ENCODE measurements around the gene COLEC11.

Gene COLEC11

GRCh38 chr2:3637692-3638455 is 43.0 kb downstream of the COLEC11 start:
- Histone ChIP-seq H3K27me3 (ENCODE audit: control insufficient read depth in 1 of 2, insufficient read depth in 2 of 2, low read length in 2 of 2) (no peaks in the 10 kb centered on the region), H3K4me1 (ENCODE audit: insufficient read depth, low read length) (no peaks in the 10 kb centered on the region), H3K4me3 (ENCODE audit: low read depth in 1 of 2, low read length in 2 of 2) (no peak overlapping the region), H3K36me3 (ENCODE audit: insufficient read depth, low read length) (no peaks in the 10 kb centered on the region), H3K9me3 (ENCODE audit: low read length) (no peaks in the 10 kb centered on the region), H3K27ac (ENCODE audit: low read depth, low read length) (no peak overlapping the region), H3K9ac (ENCODE audit: low read length) (no peak overlapping the region)

- no peaks in the 10 kb centered on the region for H3K36me3 ChIP-seq (ENCODE audit: insufficient read depth, low read length)
- H3K27me3 ChIP-seq (ENCODE audit: control insufficient read depth in 1 of 2, insufficient read depth in 2 of 2, low read length in 2 of 2), result no peaks in the 10 kb centered on the region
- H3K9ac ChIP-seq (ENCODE audit: low read length), result no peak overlapping the region
- no peaks in the 10 kb centered on the region for H3K4me1 ChIP-seq (ENCODE audit: insufficient read depth, low read length)
- H3K9me3 ChIP-seq (ENCODE audit: low read length), result no peaks in the 10 kb centered on the region
- no peak overlapping the region for H3K4me3 ChIP-seq (ENCODE audit: low read depth in 1 of 2, low read length in 2 of 2)
- H3K27ac ChIP-seq (ENCODE audit: low read depth, low read length), result no peak overlapping the region
Observed at GRCh38 chr2:3638456-3638810, 43.5 kb downstream of the COLEC11 start.

- no peaks in the 10 kb centered on the region for H3K27me3 ChIP-seq (ENCODE audit: control insufficient read depth in 1 of 2, insufficient read depth in 2 of 2, low read length in 2 of 2)
- no peak overlapping the region for H3K27ac ChIP-seq (ENCODE audit: low read depth, low read length)
- H3K4me3 ChIP-seq (ENCODE audit: low read depth in 1 of 2, low read length in 2 of 2), result no peak overlapping the region
- H3K9me3 ChIP-seq (ENCODE audit: low read length), result no peaks in the 10 kb centered on the region
- H3K9ac ChIP-seq (ENCODE audit: low read length), result no peak overlapping the region
- H3K36me3 ChIP-seq (ENCODE audit: insufficient read depth, low read length), result no peaks in the 10 kb centered on the region
- no peaks in the 10 kb centered on the region for H3K4me1 ChIP-seq (ENCODE audit: insufficient read depth, low read length)
Observed at GRCh38 chr2:3639015-3639630, 44.2 kb downstream of the COLEC11 start.

- no peaks in the 10 kb centered on the region for H3K9me3 ChIP-seq (ENCODE audit: low read length)
- H3K9ac ChIP-seq (ENCODE audit: low read length), result no peak overlapping the region
- no peak overlapping the region for H3K4me3 ChIP-seq (ENCODE audit: low read depth in 1 of 2, low read length in 2 of 2)
- no peaks in the 10 kb centered on the region for H3K4me1 ChIP-seq (ENCODE audit: insufficient read depth, low read length)
- H3K36me3 ChIP-seq (ENCODE audit: insufficient read depth, low read length), result no peaks in the 10 kb centered on the region
- H3K27ac ChIP-seq (ENCODE audit: low read depth, low read length), result no peak overlapping the region
- H3K27me3 ChIP-seq (ENCODE audit: control insufficient read depth in 1 of 2, insufficient read depth in 2 of 2, low read length in 2 of 2), result no peaks in the 10 kb centered on the region
Observed at GRCh38 chr2:3639653-3640052, 44.7 kb downstream of the COLEC11 start.

GRCh38 chr2:3641181-3641580 is 46.3 kb downstream of the COLEC11 start:
- H3K36me3 ChIP-seq (ENCODE audit: insufficient read depth, low read length), result no peaks in the 10 kb centered on the region
- H3K4me1 ChIP-seq (ENCODE audit: insufficient read depth, low read length), result no peaks in the 10 kb centered on the region
- H3K27me3 ChIP-seq (ENCODE audit: control insufficient read depth in 1 of 2, insufficient read depth in 2 of 2, low read length in 2 of 2), result no peaks in the 10 kb centered on the region
- H3K9ac ChIP-seq (ENCODE audit: low read length), result no peak overlapping the region
- H3K4me3 ChIP-seq (ENCODE audit: low read depth in 1 of 2, low read length in 2 of 2), result no peak overlapping the region
- no peak overlapping the region for H3K27ac ChIP-seq (ENCODE audit: low read depth, low read length)
- H3K9me3 ChIP-seq (ENCODE audit: low read length), result no peaks in the 10 kb centered on the region

GRCh38 chr2:3641841-3642421 is 47.0 kb downstream of the COLEC11 start:
- Histone ChIP-seq H3K27ac (ENCODE audit: low read depth, low read length) (no peak overlapping the region), H3K4me3 (ENCODE audit: low read depth in 1 of 2, low read length in 2 of 2) (no peak overlapping the region), H3K36me3 (ENCODE audit: insufficient read depth, low read length) (no peaks in the 10 kb centered on the region), H3K9ac (ENCODE audit: low read length) (no peak overlapping the region), H3K9me3 (ENCODE audit: low read length) (no peaks in the 10 kb centered on the region), H3K27me3 (ENCODE audit: control insufficient read depth in 1 of 2, insufficient read depth in 2 of 2, low read length in 2 of 2) (no peaks in the 10 kb centered on the region), H3K4me1 (ENCODE audit: insufficient read depth, low read length) (no peaks in the 10 kb centered on the region)

GRCh38 chr2:3642521-3643215 is 47.8 kb downstream of the COLEC11 start:
- no peaks in the 10 kb centered on the region for H3K9me3 ChIP-seq (ENCODE audit: low read length)
- no peak overlapping the region for H3K9ac ChIP-seq (ENCODE audit: low read length)
- H3K27ac ChIP-seq (ENCODE audit: low read depth, low read length), result no peak overlapping the region
- H3K36me3 ChIP-seq (ENCODE audit: insufficient read depth, low read length), result no peaks in the 10 kb centered on the region
- H3K4me1 ChIP-seq (ENCODE audit: insufficient read depth, low read length), result no peaks in the 10 kb centered on the region
- no peak overlapping the region for H3K4me3 ChIP-seq (ENCODE audit: low read depth in 1 of 2, low read length in 2 of 2)
- H3K27me3 ChIP-seq (ENCODE audit: control insufficient read depth in 1 of 2, insufficient read depth in 2 of 2, low read length in 2 of 2), result no peaks in the 10 kb centered on the region

- Histone ChIP-seq H3K27me3 (ENCODE audit: control insufficient read depth in 1 of 2, insufficient read depth in 2 of 2, low read length in 2 of 2) (no peaks in the 10 kb centered on the region), H3K4me1 (ENCODE audit: insufficient read depth, low read length) (no peaks in the 10 kb centered on the region), H3K27ac (ENCODE audit: low read depth, low read length) (no peak overlapping the region)
Observed at GRCh38 chr2:3643371-3644245, 48.7 kb downstream of the COLEC11 start.

GRCh38 chr2:3644246-3644525 is 49.3 kb downstream of the COLEC11 start:
- Histone ChIP-seq H3K9ac (ENCODE audit: low read length) (no peak overlapping the region), H3K4me3 (ENCODE audit: low read depth in 1 of 2, low read length in 2 of 2) (no peak overlapping the region), H3K27me3 (ENCODE audit: control insufficient read depth in 1 of 2, insufficient read depth in 2 of 2, low read length in 2 of 2) (no peaks in the 10 kb centered on the region), H3K27ac (ENCODE audit: low read depth, low read length) (no peak overlapping the region), H3K9me3 (ENCODE audit: low read length) (no peaks in the 10 kb centered on the region), H3K36me3 (ENCODE audit: insufficient read depth, low read length) (no peaks in the 10 kb centered on the region), H3K4me1 (ENCODE audit: insufficient read depth, low read length) (no peaks in the 10 kb centered on the region)

More at GRCh38 chr2:3643371-3644245, 48.7 kb downstream of the COLEC11 start:
- no peaks in the 10 kb centered on the region for H3K9me3 ChIP-seq (ENCODE audit: low read length)
- no peaks in the 10 kb centered on the region for H3K36me3 ChIP-seq (ENCODE audit: insufficient read depth, low read length)
- no peak overlapping the region for H3K4me3 ChIP-seq (ENCODE audit: low read depth in 1 of 2, low read length in 2 of 2)
- H3K9ac ChIP-seq (ENCODE audit: low read length), result no peak overlapping the region

- Histone ChIP-seq H3K36me3 (ENCODE audit: insufficient read depth, low read length) (no peaks in the 10 kb centered on the region), H3K27me3 (ENCODE audit: control insufficient read depth in 1 of 2, insufficient read depth in 2 of 2, low read length in 2 of 2) (no peaks in the 10 kb centered on the region), H3K9ac (ENCODE audit: low read length) (no peak overlapping the region), H3K4me1 (ENCODE audit: insufficient read depth, low read length) (no peaks in the 10 kb centered on the region), H3K4me3 (ENCODE audit: low read depth in 1 of 2, low read length in 2 of 2) (no peak overlapping the region), H3K9me3 (ENCODE audit: low read length) (no peaks in the 10 kb centered on the region), H3K27ac (ENCODE audit: low read depth, low read length) (no peak overlapping the region)
Observed at GRCh38 chr2:3644891-3645605, 50.1 kb downstream of the COLEC11 start.

Data from muscle layer of colon (tissue), 2 donors.